Measurements from ENCODE around the gene MTMR1. TPM values are rescaled to one million over a fixed set of nuclear protein-coding genes. Genes with fewer than 3 reads are reported as not detected.

MTMR1 gene
- total RNA-seq, 1 donor from 2014 or later, result 21.6 TPM

GRCh38 chrX:150693725-150694574 lies 754 bp downstream of the MTMR1 start:
- DNase-seq (ENCODE audit: low read depth), result no peak
- TF ChIP-seq, protein P1, sequence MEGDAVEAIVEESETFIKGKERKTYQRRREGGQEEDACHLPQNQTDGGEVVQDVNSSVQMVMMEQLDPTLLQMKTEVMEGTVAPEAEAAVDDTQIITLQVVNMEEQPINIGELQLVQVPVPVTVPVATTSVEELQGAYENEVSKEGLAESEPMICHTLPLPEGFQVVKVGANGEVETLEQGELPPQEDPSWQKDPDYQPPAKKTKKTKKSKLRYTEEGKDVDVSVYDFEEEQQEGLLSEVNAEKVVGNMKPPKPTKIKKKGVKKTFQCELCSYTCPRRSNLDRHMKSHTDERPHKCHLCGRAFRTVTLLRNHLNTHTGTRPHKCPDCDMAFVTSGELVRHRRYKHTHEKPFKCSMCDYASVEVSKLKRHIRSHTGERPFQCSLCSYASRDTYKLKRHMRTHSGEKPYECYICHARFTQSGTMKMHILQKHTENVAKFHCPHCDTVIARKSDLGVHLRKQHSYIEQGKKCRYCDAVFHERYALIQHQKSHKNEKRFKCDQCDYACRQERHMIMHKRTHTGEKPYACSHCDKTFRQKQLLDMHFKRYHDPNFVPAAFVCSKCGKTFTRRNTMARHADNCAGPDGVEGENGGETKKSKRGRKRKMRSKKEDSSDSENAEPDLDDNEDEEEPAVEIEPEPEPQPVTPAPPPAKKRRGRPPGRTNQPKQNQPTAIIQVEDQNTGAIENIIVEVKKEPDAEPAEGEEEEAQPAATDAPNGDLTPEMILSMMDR (IDR thresholded peaks at IDR 0.05; ENCODE audit: insufficient read depth, low read length, poor library complexity, severe bottlenecking), result no peak

DNA sequence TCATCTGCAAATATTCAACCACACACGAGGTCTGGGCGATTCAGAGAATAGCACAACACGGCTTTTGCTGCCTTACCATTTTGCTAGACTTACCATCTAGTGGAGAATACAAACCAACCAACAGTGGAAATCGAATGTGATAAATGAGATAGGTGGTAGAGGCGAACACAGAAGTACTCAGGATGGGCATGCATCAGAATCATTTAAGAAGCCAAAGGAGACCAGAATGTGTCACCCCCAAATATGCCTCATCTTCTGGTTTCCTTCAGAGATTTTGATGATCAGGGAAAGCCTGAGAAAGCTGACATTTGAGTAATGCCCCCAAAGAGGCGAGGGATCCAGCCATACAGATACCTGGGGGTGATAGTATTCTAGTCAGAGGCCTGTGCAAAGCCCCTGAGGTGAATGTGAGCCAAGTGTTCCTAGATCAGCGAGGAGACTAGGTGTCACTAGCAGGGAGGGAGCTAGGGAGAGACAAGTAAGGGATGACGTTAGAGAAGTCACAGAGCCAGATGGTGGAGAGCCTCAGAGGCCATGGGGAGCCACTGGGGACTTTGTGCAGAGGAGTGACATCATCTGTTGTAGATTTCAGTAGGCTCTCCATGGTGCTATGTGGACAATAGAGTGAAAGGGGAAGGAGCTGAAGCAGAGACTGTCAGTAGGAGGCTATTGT lies 1.7 kb downstream of the MTMR1 start:
- H3K27me3 ChIP-seq (ENCODE audit: control insufficient read depth, insufficient read depth, low read length), result no peaks in the 10 kb centered on the region
- H3K36me3 ChIP-seq (ENCODE audit: control insufficient read depth, insufficient read depth, low read length), result no peaks in the 10 kb centered on the region
- no peak for DNase-seq (ENCODE audit: low read depth)
- TF ChIP-seq, protein P1 (IDR thresholded peaks at IDR 0.05; ENCODE audit: insufficient read depth, low read length, poor library complexity, severe bottlenecking), result no peak
- no peak overlapping the region for H3K4me3 ChIP-seq (ENCODE audit: low read depth, low read length)

More at GRCh38 chrX:150693725-150694574, 754 bp downstream of the MTMR1 start:
- Histone ChIP-seq H3K36me3 (ENCODE audit: control insufficient read depth, insufficient read depth, low read length) (no peaks in the 10 kb centered on the region), H3K27me3 (ENCODE audit: control insufficient read depth, insufficient read depth, low read length) (no peaks in the 10 kb centered on the region), H3K4me3 (ENCODE audit: low read depth, low read length) (peak overlapping the region; percentile 54)

DNA sequence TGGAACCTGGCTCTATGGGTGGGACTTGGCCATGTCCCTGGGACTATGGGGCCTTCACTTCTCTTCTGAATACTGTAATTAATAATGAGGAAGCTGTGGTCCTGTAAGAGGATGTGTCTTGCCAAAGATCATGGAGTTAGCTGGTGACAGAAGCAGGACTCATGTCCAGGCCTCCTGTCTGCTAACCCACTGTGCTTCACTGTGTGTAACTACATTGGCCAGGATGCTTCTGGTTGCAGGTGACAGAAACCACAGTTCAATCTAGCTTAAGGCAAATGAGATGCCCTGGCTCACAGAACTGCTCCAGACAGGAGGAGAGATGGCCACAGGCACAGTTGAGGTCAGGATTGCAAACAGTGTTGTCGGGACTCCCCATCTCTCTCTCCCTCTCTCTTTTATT lies 3.1 kb downstream of the MTMR1 start:
- no peak for DNase-seq (ENCODE audit: low read depth)
- H3K27me3 ChIP-seq (ENCODE audit: control insufficient read depth, insufficient read depth, low read length), result no peaks in the 10 kb centered on the region
- TF ChIP-seq, protein P1 (IDR thresholded peaks at IDR 0.05; ENCODE audit: insufficient read depth, low read length, poor library complexity, severe bottlenecking), result no peak
- H3K36me3 ChIP-seq (ENCODE audit: control insufficient read depth, insufficient read depth, low read length), result no peaks in the 10 kb centered on the region
- H3K4me3 ChIP-seq (ENCODE audit: low read depth, low read length), result no peak overlapping the region

DNA sequence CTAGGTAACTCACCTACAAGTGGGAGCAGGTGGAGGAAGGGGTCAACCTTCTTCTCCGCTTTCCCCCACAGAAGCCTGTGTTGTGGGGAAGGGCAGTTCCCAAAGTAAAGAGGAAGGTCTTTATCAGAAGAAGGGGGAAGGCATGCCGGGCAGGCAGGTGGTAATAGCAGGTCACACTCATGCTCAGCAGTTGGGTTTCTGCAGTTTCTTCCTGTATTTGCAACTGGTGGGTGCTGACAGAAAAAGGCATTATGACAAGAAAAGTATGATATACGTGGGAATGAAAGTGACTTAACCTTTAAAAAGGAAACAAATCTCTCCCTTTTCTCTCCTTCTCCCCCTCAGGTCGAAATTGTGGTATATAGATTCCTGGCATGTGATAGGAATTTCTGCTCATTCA lies 3.7 kb downstream of the MTMR1 start:
- DNase-seq (ENCODE audit: low read depth), result no peak
- TF ChIP-seq, protein P1 (IDR thresholded peaks at IDR 0.05; ENCODE audit: insufficient read depth, low read length, poor library complexity, severe bottlenecking), result no peak
- Histone ChIP-seq H3K4me3 (ENCODE audit: low read depth, low read length) (no peak overlapping the region), H3K36me3 (ENCODE audit: control insufficient read depth, insufficient read depth, low read length) (no peaks in the 10 kb centered on the region), H3K27me3 (ENCODE audit: control insufficient read depth, insufficient read depth, low read length) (no peaks in the 10 kb centered on the region)

GRCh38 chrX:150697641-150698040 lies 4.4 kb downstream of the MTMR1 start:
- Histone ChIP-seq H3K27me3 (ENCODE audit: control insufficient read depth, insufficient read depth, low read length) (no peaks in the 10 kb centered on the region), H3K4me3 (ENCODE audit: low read depth, low read length) (no peak overlapping the region), H3K36me3 (ENCODE audit: control insufficient read depth, insufficient read depth, low read length) (no peaks in the 10 kb centered on the region)
- TF ChIP-seq, protein P1 (IDR thresholded peaks at IDR 0.05; ENCODE audit: insufficient read depth, low read length, poor library complexity, severe bottlenecking), result no peak
- DNase-seq (ENCODE audit: low read depth), result no peak

All from kidney epithelial cell (primary cell).